HepG2 (cell line): ENCODE measurements around the gene MRM3. TPM values are rescaled to one million over a fixed set of nuclear protein-coding genes. Genes with fewer than 3 reads are reported as not detected.

Source experiments
- ATAD3A ChIP-seq: sonication (generic); formaldehyde crosslinking; IDR thresholded peaks from 2 replicates; pipeline ENCODE4 v1.4.0; 2020; ENCODE audit warnings: missing genetic modification reagents
- CHD4 ChIP-seq: fragments of 200-600 bp; sonication (generic); IDR thresholded peaks from 2 replicates; pipeline ENCODE4 v1.7.0; 2017; ENCODE audit warnings: mild to moderate bottlenecking, low read length, borderline replicate concordance
- FLYWCH1 ChIP-seq: sonication (generic); formaldehyde crosslinking; IDR thresholded peaks from 2 replicates; pipeline ENCODE4 v1.8.1; 2023; ENCODE audit warnings: mild to moderate bottlenecking, missing genetic modification reagents
- HDAC1 ChIP-seq: sonication (generic); formaldehyde crosslinking; IDR thresholded peaks from 2 replicates; pipeline ENCODE4 v1.5.1; 2020; ENCODE audit warnings: mild to moderate bottlenecking, missing genetic modification reagents
- HNF4A ChIP-seq: sonication (generic); formaldehyde crosslinking; IDR thresholded peaks from 2 replicates; pipeline ENCODE4 v1.4.0; 2020; ENCODE audit warnings: missing genetic modification reagents
- MAFF ChIP-seq: IDR thresholded peaks from 2 replicates; pipeline ENCODE4 v1.6.1; 2011; ENCODE audit warnings: low read depth, low read length, improper control_type of control experiment
- NFRKB ChIP-seq: fragments of 450-650 bp; IDR thresholded peaks from 2 replicates; pipeline ENCODE4 v1.6.1; 2017
- POLR2G ChIP-seq: fragments of 200-400 bp; formaldehyde crosslinking; IDR thresholded peaks from 2 replicates; pipeline ENCODE4 v1.6.1; 2018; ENCODE audit warnings: mild to moderate bottlenecking, low read depth, low read length, moderate library complexity
- PPARG ChIP-seq: conservative IDR thresholded peaks from 2 replicates; pipeline ENCODE4 v1.6.1; 2016; ENCODE audit warnings: missing biosample characterization, missing genetic modification reagents
- SIX1 ChIP-seq: sonication (generic); formaldehyde crosslinking; IDR thresholded peaks from 2 replicates; pipeline ENCODE4 v1.4.0; 2020; ENCODE audit warnings: missing genetic modification reagents, borderline replicate concordance
- SOX6 ChIP-seq, 2 experiments: fragments of 450-650 bp in 1 of 2; sonication (generic) in 1 of 2; formaldehyde crosslinking in 1 of 2; IDR thresholded peaks; 2 replicates each; pipeline versions ENCODE4 v1.4.0 to v1.6.1; 2017 to 2020; ENCODE audit warnings: antibody characterized with exemption in 1 of 2, mild to moderate bottlenecking in 1 of 2, missing genetic modification reagents in 1 of 2
- ZBTB40 ChIP-seq, 2 experiments: fragments of 450-650 bp in 1 of 2; sonication (generic) in 1 of 2; formaldehyde crosslinking in 1 of 2; IDR thresholded peaks; 2 replicates each; pipeline versions ENCODE4 v1.6.1 to v1.8.0; 2016 to 2022; ENCODE audit warnings: antibody characterized with exemption in 1 of 2, mild to moderate bottlenecking in 1 of 2, missing genetic modification reagents in 1 of 2
- ZBTB8A ChIP-seq: sonication (generic); formaldehyde crosslinking; IDR thresholded peaks from 2 replicates; pipeline ENCODE4 v1.4.0; 2020; ENCODE audit warnings: mild to moderate bottlenecking, low read depth, missing genetic modification reagents, borderline replicate concordance
- ZC3H4 ChIP-seq: sonication (generic); formaldehyde crosslinking; IDR thresholded peaks from 2 replicates; pipeline ENCODE4 v1.4.0; 2020; ENCODE audit warnings: missing genetic modification reagents, borderline replicate concordance
- ZNF224 ChIP-seq: sonication (generic); formaldehyde crosslinking; IDR thresholded peaks from 2 replicates; pipeline ENCODE4 v1.5.0; 2020; ENCODE audit warnings: mild to moderate bottlenecking, missing genetic modification reagents
- ZNF234 ChIP-seq: sonication (generic); formaldehyde crosslinking; conservative IDR thresholded peaks from 2 replicates; pipeline ENCODE4 v1.5.1; 2020; ENCODE audit warnings: mild to moderate bottlenecking, missing genetic modification reagents
- ZNF503 ChIP-seq: sonication (generic); formaldehyde crosslinking; IDR thresholded peaks from 2 replicates; pipeline ENCODE4 v1.4.0; 2020; ENCODE audit warnings: missing genetic modification reagents
- ZNF510 ChIP-seq: sonication (generic); formaldehyde crosslinking; IDR thresholded peaks from 2 replicates; pipeline ENCODE4 v1.4.0; 2020; ENCODE audit warnings: low read depth, mild to moderate bottlenecking, missing genetic modification reagents
- ZNF746 ChIP-seq: sonication (generic); formaldehyde crosslinking; IDR thresholded peaks from 2 replicates; pipeline ENCODE4 v1.8.0; 2022; ENCODE audit warnings: mild to moderate bottlenecking, missing genetic modification reagents
- polyA plus RNA-seq, 8 experiments: library from polyadenylated mRNA; depleted of rRNA in 3 of 8; stranded (reverse) in 7 of 8; unstranded in 1 of 8; fragments of >200 nt; fragmentation: Illumina TruSeq in 4 of 8; extraction: Trizol in 4 of 8; gene quantifications; 2 replicates each; pipeline versions ENCODE4 v1.2.1 to v1.2.3, GENCODE V29; 2011 to 2016; ENCODE audit warnings: low read depth in 4 of 8, missing spikeins in 1 of 8, mixed read lengths in 1 of 8; ENCODE audit not compliant: insufficient read depth in 1 of 8
- total RNA-seq, 5 experiments: library from RNA; depleted of rRNA; stranded (reverse); fragments of >200 nt; fragmentation: Illumina TruSeq; extraction: Trizol; gene quantifications; 2 replicates each; pipeline ENCODE4 v1.2.3, GENCODE V29; 2016; ENCODE audit warnings: low read depth in 1 of 5

Gene MRM3
- total and polyA plus RNA-seq, 2 of the 13 experiments (the other 11 are each of a cell fraction or from before 2014, with no cell fraction given): 12.3 to 25.5 TPM

- 0 out of 2 replicates have a peak, but pooled peaks have one; percentile 31 for TF ChIP-seq MAFF
- no peak for TF ChIP-seq FLYWCH1
- TF ChIP-seq SOX6 (IDR thresholded peaks at IDR 0.05): no peak
- TF ChIP-seq SOX6 (CRISPR knock-in tag; IDR thresholded peaks at IDR 0.05): no peak
- TF ChIP-seq NFRKB: no peak
- no peak for TF ChIP-seq SIX1 (CRISPR knock-in tag)
- no peak for TF ChIP-seq PPARG (CRISPR knock-in tag)
- 0 out of 2 replicates have a peak, but pooled peaks have one; percentile 29 for TF ChIP-seq ZNF503
- no peak for TF ChIP-seq CHD4
- no peak for TF ChIP-seq ZNF510 (CRISPR knock-in tag)
- TF ChIP-seq ZC3H4: no peak
- TF ChIP-seq ZNF234 (CRISPR knock-in tag): no peak
- TF ChIP-seq POLR2G: peak; percentile 35; the same call in 1 of the 2 replicates
- no peak for TF ChIP-seq ZBTB40 (IDR thresholded peaks at IDR 0.05)
- TF ChIP-seq ZBTB40 (CRISPR knock-in tag; IDR thresholded peaks at IDR 0.05): no peak
- no peak for TF ChIP-seq ATAD3A
- no peak for TF ChIP-seq ZNF224
- TF ChIP-seq ZBTB8A (CRISPR knock-in tag): no peak
- TF ChIP-seq HDAC1 (CRISPR knock-in tag): 0 out of 2 replicates have a peak, but pooled peaks have one; percentile 28
- TF ChIP-seq ZNF746 (CRISPR knock-in tag): no peak
- TF ChIP-seq HNF4A: no peak
These were observed 49.0 kb upstream of the MRM3 start (continued) for GRCh38 chr17:732902-733720.
